Posterior vena cava (tissue), 2 donors: ENCODE results near the gene HSF2BP. TPM values are rescaled to one million over a fixed set of nuclear protein-coding genes. Genes with fewer than 3 reads are reported as not detected.
"Not testable (repeated sequence)": the region's sequence is repeated elsewhere in the genome, so short reads cannot be mapped to it uniquely, and the experiment has no call there.

ENCODE experiments used
- DNase-seq: peaks from one replicate; pipeline ENCODE4 v3.0.0-alpha.2; 2020; ENCODE audit warnings: low spot score
- intact Hi-C, 2 donors: fragments of 100-400 bp; cut with DNase I; formaldehyde crosslinking; loops; one replicate each; pipeline versions ENCODE4 v1.14.1 to v1.14.2; 2022 to 2023
- microRNA-seq, 2 donors: library from miRNA; unstranded; fragments of <30 nt; microRNA quantifications; one replicate each; pipeline ENCODE4 v1.2.0, GENCODE V29; 2020 to 2021; ENCODE audit warnings: borderline microRNAs expressed in 2 of 2
- total RNA-seq, 2 donors: library from RNA; stranded (reverse); fragmentation: NEBNext Ultra II Directional; extraction: Animal tissue kit (Norgen Biotek cat#: 25700); gene quantifications; one replicate each; pipeline ENCODE4 v1.2.1, GENCODE V29; 2021
- donor health status: DM: yes; HTN: yes; CAD: no.
- donor health status: DM: yes; HTN: yes; CAD: no.

Gene HSF2BP
- total RNA-seq, 2 donors from 2014 or later = 0.46 to 0.48 TPM

GRCh38 chr21:43502407-43503071 is 156.7 kb downstream of the HSF2BP start:
- DNase-seq, intact Hi-C loops: not testable (repeated sequence)

DNA sequence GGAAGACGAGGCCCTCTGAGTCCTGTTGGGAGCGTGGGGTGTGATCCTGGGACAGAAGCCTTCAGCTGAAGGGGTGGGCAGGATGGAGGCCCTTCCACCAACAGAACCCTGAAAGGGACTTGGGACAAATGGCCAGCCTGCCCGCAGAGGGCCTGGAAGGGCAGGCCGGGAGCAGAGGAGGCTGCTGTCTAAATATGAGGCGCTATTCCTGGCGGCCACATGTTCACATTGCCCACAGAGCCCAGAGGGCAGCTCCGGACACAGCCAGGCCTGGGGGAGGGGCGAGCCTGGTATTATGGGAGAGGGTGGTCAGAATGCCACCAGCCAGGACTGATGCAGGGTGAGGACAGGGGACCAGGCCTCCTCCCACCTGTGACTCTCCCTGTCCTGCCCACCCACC is 160.4 kb downstream of the HSF2BP start:
- DNase-seq, intact Hi-C loops: not testable (repeated sequence)

DNA sequence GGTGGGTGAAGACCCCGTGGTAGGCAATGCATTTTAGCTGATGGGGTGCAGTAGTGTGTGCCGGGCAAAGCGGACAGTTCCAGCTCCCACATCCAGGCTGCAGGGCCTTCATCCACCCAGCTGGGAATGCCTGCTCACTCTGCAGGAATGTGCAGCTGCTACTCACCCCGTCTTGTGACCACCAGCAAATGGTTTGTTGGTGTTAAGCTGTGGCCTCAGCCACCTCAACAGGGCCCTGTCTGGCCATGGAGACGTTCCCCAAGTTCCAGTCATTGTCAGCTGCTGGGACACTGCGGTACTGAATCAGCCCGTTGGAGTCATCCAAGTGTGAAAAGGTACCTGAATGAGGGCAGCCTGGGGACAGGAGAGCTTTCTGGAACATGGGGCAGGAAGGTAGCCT is 161.2 kb downstream of the HSF2BP start:
- DNase-seq, intact Hi-C loops: not testable (repeated sequence)

DNA sequence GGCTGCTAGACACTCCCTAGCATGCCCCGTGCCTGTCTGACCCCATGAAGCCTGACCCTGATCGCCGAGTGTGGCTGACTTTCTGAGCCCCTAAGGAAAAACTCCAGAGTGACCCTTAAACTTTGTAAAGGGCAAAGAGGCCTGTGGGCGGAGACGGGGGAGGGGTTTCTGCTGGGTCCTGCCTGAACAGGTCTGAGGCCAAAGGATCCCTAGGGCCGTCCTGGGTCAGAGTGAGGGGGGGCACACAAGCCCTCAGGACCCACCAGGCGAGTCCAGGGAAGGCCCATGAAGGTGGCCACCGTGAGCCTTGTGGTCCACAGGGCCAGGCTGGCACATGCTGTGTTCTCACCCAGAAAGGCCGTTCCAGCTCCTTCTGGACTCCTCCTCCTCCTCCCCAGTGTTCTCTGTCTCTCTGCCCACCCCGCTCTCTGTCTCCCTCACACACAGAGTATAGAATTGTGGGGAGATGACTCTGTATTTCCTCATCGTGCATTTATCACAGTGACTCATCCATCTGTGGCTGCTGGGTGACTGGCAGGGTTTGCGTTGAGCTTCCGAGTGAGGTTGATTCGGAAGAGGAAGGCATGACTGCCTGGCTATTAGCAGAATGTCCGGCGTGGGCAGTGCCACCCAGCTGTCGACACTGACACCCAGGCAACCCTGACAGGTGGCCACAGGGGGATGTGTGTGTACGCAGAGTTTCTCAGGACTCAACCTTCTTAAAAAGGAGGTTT is 164.8 kb downstream of the HSF2BP start:
- intact Hi-C loops, DNase-seq: not testable (repeated sequence)

DNA sequence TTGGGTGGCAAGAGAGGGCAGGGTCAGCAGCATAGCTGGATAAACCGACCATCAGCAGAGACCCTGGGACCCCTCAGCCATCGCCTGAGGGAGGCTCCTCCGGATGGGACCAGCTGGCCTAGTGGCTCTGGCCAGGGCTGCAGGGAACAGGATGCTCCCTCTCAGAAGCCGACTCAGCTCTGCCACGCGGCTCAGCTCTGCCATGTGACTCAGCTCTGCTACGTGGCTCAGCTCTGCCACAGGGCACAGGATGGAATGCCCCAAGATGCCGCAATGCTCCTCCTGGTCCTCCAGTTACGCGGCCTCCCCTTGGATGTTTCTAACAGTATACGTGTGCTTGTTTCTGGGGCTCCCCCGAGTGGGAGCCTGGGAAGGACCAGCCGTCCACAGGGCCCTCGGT is 165.8 kb downstream of the HSF2BP start:
- intact Hi-C loops, DNase-seq: not testable (repeated sequence)

- DNase-seq, intact Hi-C loops: not testable (repeated sequence)
Observed at GRCh38 chr21:43488235-43488634, 171.1 kb downstream of the HSF2BP start.

GRCh38 chr21:43486051-43486450 is 173.2 kb downstream of the HSF2BP start:
- DNase-seq, intact Hi-C loops: not testable (repeated sequence)

GRCh38 chr21:43485016-43485415 is 174.3 kb downstream of the HSF2BP start:
- intact Hi-C loops, DNase-seq: not testable (repeated sequence)

DNA sequence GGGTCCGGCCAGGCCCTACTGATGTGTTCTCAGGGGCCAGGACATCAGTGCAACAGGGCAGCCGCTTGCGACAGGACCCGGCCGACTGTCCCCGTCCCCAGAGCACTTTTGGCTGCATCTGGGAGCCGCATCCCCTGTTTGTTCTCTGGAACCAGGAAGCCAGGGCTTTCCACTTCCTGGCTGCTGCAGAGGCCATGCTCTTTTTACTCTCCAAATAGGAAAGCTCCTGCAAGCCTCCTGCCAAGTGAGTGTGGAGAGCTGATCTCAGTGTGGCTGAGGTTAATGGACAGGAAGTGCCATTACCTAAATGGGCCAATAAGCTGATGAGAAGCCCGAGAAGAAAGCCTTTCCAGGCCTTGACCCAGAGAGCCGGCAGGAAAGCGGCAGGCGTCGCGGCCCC is 180.1 kb downstream of the HSF2BP start:
- DNase-seq, intact Hi-C loops: not testable (repeated sequence)

Small RNAs within 50 kb of the gene (microRNA-seq; reads per million reads assigned to microRNA genes)
- gene MIR6070 = 0 reads per million in 2 donors

Other genes starting within 250 kb of the HSF2BP start
- 10 to 100 TPM in 1 of 2 donors, 1 to 10 TPM in 1; 9.9 to 34.9 TPM for gene SIK1, start 232.4 kb downstream of the HSF2BP start, total RNA-seq
- gene RRP1B, start 72 bp upstream of the HSF2BP start, total RNA-seq = 10 to 100 TPM; 14.6 to 15.2 TPM
- gene PDXK, start 59.6 kb upstream of the HSF2BP start, total RNA-seq = 100 to 1,000 TPM in 1 of 2 donors, 10 to 100 TPM in 1; 74.7 to 109 TPM
- gene CSTB, start 116.8 kb upstream of the HSF2BP start, total RNA-seq = 10 to 100 TPM; 29.0 to 48.6 TPM
- gene RRP1, start 130.1 kb upstream of the HSF2BP start, total RNA-seq = 10 to 100 TPM; 10.7 to 14.3 TPM
- 10 to 100 TPM; 35.3 to 43.2 TPM for gene AGPAT3, start 205.7 kb upstream of the HSF2BP start, total RNA-seq